Nucleus accumbens (tissue), 56 donors: Measurements from ENCODE around the gene ASIC2.

Experiments
- DNase-seq, 56 donors: peaks; one replicate each; lab custom pipeline; 2025; lab: John Stamatoyannopoulos, UW

ASIC2 gene

GRCh38 chr17:33209671-33210070, 83.4 kb downstream of the ASIC2 start:
- DNase-seq = no peak

GRCh38 chr17:33207231-33207630, 85.9 kb downstream of the ASIC2 start:
- DNase-seq = no peak

GRCh38 chr17:33205552-33205951, 87.5 kb downstream of the ASIC2 start:
- DNase-seq = no peak

GRCh38 chr17:33204701-33205100, 88.4 kb downstream of the ASIC2 start:
- DNase-seq = no peak

GRCh38 chr17:33204156-33204555, 88.9 kb downstream of the ASIC2 start:
- DNase-seq = no peak

GRCh38 chr17:33202796-33203495, 90.1 kb downstream of the ASIC2 start:
- DNase-seq = no peak

- no peak for DNase-seq
Observed at GRCh38 chr17:33202021-33202420, 91.1 kb downstream of the ASIC2 start.

- DNase-seq = no peak
Observed at GRCh38 chr17:33201283-33201682, 91.8 kb downstream of the ASIC2 start.

- DNase-seq = no peak
Observed at GRCh38 chr17:33200587-33200986, 92.5 kb downstream of the ASIC2 start.

- DNase-seq = no peak
Observed at GRCh38 chr17:33199571-33200510, 93.3 kb downstream of the ASIC2 start.

GRCh38 chr17:33198954-33199353, 94.1 kb downstream of the ASIC2 start:
- DNase-seq = no peak

GRCh38 chr17:33197342-33197741, 95.8 kb downstream of the ASIC2 start:
- no peak for DNase-seq

- no peak for DNase-seq
Observed at GRCh38 chr17:33196883-33197282, 96.2 kb downstream of the ASIC2 start.

GRCh38 chr17:33192951-33193911, 99.9 kb downstream of the ASIC2 start:
- no peak for DNase-seq

- DNase-seq = no peak
Observed at GRCh38 chr17:33183487-33184026, 109.5 kb downstream of the ASIC2 start.

GRCh38 chr17:33179151-33179550, 113.9 kb downstream of the ASIC2 start:
- DNase-seq = no peak

GRCh38 chr17:33178681-33179080, 114.4 kb downstream of the ASIC2 start:
- no peak for DNase-seq

GRCh38 chr17:33175562-33175961, 117.5 kb downstream of the ASIC2 start:
- peak in 1 of 56 donors; percentile 0 for DNase-seq

GRCh38 chr17:33171931-33172330, 121.2 kb downstream of the ASIC2 start:
- no peak for DNase-seq

- no peak for DNase-seq
Observed at GRCh38 chr17:33169580-33170285, 123.4 kb downstream of the ASIC2 start.
